GM21528 (cell line): Measurements from ENCODE around the gene SATB2.

Experiments
- ATAC-seq: cut with Tn5 transposase; IDR thresholded peaks from one replicate; pipeline ENCODE4 v1.9.1; 2021; ENCODE audit warnings: mild to moderate bottlenecking, moderate library complexity; ENCODE audit not compliant: unreplicated experiment, low FRiP score

SATB2 gene

DNA sequence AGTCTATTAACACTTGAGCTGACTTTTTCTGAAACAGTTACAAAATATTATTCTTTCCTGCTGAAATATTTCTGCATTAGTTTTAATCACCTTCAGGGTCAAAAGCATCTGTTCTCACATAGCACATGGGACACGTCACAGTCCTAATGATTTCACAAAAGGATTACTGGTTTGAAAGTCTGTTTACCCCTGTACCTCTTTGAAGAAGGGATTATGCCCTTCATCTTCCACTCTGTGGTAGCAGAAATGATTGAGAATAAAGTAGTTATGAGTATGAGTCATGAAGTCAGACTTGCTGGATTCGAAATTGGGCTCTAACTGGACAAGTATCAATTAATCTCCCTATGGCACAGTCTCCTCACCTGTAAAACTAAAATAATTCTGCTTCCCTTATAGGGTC, 121.2 kb downstream of the SATB2 start:
- ATAC-seq = no peak

DNA sequence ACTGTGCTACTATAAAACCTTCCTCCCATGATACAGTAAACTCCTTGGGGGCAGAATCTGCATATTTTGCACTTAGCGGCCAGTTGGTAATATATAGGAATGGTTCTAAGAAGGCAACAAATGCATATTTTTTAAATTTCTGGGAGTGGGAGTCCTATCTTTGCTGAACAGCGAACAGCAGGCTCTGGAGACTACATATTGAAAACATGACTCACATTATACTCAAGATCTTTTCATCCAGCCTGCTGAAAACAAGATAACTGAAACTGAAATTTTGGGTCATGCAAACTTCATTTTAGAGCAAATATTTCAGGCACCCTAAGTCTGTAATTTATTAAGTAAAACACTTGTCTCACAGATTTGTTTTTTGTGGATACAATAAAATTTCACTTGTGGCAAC, 122.2 kb downstream of the SATB2 start:
- ATAC-seq = no peak

DNA sequence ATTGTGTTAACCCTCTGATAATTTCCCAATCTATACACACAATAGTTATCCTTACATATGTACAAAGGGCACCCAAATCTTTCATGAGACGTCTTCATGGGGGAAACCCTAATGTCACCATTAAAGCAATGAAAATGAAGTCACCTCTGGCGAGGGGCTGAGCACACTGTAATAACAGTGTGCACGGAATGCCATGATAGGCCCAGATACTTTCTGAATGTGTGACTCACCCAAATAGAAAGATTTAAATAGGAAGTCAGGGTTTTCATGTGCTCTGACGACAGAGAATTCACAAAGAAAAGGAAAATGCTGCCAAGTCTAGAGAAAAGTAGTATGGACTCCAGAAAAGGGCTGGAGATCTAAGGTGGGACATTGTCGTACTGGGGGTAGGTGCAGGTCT, 128.3 kb downstream of the SATB2 start:
- ATAC-seq = no peak

DNA sequence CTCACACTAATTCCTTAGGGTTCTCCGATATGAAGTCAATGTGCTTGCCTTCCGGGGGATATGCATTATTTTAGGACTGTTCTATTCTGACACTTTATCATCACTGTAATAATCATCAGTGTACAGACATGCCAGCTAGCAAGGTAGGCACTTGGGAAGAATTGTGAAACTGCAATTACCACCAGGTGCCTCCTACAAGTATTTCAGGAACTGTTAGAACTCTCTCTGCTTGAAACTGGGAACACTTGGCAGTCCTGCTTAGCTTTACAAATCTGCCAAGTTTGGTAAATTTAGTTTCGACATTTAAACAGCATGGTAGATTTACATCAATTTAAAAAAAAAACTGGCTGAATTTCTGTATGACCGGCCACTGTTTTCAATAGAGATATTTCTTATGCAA, 128.7 kb downstream of the SATB2 start:
- ATAC-seq = no peak

DNA sequence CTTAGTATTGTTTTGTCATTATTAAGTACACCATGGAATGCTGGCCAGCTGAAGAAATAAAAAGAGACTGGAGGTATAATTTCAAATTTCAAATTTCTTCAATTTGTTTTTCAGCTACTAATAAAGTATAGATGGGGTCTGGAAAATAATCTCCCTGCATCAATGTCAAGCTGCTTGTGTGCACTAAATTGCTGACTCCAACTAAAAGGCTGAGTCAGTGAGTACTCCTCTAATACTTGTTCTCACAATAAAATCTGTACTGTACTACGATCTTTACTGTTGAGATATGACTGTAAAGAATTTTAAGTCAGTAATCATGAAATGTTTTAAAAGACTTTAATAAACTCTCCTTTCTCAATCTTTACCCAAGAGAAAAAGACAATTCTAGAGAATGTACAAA, 131.9 kb downstream of the SATB2 start:
- no peak for ATAC-seq

DNA sequence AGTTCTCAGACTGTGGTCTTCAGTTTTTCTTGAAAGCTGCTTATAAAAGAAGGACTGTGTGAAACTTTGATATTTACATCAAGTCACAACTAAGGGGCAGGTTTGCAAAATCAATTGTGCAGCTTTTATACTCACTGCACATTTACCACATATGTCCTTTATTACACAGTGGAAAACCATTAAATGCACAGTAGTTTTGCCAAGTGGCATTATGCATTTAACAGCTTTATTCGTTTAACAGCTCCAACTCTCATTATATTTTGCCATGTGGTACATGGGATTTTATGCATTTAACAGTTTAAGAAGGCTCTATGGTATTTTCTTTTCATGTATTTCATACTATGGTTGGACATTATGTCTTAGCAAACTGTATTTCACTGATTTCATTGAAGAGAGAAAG, 135.6 kb downstream of the SATB2 start:
- no peak for ATAC-seq

DNA sequence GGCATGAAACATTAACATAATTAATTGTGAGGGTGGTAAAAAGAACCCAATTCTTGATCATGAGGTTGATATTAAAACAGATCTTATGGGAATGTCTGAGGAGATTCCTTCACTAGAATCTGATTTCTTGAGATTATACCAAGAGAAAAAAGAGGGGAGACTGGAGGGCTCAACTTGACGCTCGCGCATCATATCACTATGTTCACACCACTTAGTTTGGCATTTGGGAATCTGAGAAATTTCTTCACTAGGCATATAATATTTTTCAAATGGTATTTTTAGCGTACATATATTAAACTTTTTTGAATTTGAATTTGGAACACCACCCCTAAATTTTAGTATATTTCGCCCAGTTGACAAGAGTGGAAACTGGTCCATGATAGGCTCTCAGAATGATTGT, 140.1 kb downstream of the SATB2 start:
- no peak for ATAC-seq

DNA sequence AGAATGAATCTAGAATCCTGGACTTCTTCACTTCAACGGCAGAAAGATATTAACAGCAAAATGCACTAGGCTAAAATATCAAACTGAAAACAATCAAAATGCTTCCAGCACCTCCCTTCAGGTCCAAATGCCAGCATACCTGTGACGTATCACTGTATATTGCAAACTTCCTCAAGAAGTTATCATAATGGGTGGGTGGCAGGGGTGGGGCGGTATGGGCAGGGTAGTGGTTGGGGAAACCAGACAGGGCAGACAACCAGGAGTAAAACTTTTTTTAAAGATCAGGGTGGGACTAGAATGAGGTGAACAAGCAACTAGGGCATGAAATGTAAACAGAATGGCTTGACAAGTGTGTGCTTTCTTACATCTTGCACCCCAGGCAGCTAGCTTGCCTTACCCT, 140.9 kb downstream of the SATB2 start:
- no peak for ATAC-seq

DNA sequence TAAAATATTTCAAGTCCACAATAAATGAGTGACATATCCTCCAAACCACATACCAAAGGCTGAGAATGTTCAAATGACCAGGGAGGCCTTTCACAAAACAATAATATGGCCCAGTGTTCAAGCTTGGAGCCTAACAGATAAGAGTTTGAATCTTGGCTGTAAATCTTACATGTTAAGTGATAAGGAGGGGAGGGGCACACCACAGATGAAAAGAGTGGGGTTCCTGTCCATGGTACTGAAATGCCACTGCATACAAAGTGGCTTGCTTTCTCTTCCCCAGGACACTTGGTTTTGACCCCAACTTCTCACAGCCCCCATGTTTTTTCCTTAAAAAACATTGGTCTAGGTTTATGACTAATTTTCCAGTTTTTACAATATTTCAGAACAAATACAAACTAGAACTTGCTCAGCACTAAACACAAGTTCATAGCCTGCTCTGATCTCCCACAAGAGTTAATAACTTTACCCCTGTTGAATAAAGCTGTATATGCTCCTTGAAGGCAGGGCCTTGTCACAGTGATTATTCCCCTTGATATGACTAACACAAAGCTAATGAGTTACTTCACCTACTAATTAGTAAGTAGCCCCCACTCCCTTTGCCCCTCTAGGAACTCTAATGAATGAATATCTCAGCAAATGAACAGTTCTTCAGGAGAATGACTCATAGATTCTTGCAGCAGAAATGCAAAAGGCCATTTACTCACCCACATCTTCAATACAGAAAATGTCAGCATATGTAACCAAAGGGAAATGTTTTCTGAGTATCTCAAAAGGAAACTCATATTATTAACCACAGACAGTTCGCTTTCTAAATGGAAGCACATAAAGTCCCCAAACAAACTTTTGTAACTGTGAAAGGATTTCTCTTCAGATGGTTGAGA, 142.2 kb downstream of the SATB2 start:
- ATAC-seq = no peak

DNA sequence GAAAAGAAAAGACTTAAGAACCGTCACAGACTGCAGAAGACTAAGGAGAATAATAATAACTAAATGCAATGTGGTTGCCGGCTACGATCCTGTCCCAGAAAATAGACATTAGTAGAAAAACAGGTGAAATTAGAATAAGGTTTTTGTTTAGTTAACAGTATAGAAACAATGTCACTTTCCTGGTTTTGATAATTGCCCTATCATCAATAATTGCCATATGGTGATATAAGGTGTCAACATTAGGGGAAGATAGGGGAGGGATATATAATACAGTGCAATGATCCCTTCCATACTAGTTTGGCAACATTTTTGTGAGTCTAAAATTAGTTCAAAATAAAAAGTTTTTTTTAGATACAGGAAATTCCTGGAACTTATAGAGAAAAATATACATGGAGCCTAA, 144.8 kb downstream of the SATB2 start:
- no peak for ATAC-seq

DNA sequence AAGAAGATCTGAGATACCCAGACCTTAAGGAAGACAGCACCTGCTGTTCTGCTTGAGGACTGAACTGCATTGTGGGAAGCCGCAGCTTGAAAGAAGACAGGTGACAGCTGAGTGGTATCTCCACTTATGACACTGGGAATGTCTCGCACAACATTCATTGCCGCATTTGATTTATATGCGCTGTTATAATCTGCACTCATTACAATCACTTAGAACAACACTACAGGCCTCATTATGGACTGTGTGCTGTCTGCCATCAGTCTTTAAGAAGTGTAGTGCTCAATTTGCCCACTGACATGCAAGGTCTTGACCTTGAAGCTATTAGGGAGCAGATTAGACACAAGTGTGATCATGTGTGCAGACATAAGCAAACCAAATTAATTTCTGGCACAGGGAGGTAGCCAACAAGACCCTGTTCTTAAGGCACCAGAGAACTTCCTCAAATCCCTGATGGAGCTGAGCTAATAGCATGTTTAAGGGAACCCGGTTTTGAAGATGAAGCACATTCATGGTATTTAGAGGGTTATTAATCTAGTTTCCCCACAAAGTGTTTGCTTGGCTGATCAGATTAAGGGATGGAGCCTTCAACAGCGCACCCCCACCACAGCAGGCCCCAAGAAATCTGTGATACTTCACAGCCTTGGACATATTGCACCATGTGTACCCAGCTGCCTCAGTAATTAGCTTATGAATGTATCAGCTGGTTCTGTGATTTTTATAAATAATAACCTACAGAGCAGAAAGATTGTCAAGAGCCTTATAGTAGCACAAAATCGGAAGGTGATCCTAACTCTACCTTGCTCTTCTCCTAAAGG, 146.8 kb downstream of the SATB2 start:
- ATAC-seq = no peak

DNA sequence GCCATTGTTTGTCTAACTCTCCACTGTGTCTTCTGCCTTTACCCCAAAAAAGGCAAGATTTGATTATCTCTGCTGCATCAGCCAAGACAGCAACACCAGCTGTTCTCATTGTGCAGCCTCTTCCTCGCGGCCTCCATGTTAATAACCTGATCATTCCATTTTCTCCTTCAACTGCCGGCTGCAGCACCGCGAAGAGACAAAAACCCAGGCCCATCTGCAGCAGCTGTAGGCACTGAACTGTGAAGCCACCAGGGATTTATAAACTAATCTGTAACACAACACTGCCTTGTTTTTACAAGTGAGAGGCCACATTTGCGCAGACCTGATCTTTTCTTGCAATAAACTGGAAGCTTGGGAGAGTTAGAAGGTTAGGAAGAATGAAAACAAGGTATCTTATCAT, 147.8 kb downstream of the SATB2 start:
- no peak for ATAC-seq

DNA sequence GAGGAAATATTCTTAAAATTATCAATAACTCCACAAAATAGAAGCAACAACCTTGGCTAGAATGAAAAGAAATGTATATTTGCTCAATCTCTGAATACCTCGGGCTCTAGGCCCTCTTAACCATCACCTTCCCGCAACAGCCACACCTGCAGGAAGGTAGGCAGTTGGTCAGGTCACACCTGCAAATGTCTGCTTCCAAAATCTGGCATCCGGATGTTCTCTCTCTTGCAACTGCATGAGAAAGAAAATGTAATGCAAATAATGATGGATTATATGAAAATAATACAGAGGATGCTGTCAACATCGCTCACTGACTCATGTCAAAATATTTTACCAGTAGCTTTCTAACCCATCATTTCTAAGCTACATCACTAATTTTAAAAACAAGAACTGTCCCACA, 148.3 kb downstream of the SATB2 start:
- no peak for ATAC-seq

DNA sequence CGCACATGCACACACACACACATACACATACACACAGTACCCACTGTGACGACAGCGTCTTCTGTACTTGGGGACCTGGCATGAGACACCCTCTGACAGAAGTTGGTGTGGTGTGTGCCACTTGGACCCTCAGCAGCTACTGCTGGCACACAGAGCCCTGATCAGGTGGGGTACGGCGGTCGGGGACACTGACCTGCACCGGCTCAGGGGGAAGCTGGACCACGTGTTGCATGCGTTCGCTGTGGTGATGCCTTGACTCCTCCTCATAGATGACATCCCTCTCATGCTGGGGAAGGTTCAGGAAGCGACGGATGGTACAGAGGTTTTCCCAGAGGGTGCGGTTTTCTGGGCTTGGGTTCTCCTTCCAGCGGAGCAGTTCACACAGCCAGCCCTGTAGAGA, 149.2 kb downstream of the SATB2 start:
- no peak for ATAC-seq

DNA sequence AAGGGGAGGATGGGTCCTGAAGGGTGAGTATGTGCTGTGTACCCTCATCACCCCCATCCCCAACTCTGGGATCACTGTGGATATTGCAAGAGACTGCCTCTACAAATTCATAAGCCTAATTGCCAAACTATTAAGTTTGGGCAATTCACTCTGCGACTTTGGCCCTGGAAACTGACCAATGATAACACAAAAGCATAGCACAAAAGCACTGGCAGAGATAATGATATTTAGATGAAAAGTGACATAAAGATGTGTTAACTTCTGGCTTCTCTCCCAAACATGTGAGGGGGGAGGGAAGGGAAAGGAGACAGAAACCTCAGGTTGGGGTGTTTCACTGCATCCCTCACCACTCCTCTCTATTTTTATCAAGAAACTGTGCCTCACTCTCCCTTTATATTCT, 150.3 kb downstream of the SATB2 start:
- ATAC-seq = no peak

DNA sequence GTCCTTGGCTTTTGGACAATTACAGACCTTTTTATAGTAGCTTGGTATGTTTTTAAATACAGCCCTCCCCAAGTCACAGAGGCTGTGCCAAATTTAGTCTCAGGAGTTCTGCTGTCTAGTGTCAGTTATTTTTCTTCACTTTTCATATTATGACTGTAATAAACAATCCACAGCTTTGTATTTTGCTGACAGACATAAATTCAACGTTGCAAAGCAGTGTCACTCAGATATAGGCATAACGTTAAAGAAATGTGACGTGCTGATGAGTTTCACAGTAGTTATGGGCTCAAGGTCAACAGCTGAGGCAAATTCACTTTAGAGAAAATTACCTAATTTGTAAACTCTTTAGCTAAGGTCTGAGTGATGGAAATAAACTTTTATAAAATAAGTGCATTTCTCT, 151.6 kb downstream of the SATB2 start:
- no peak for ATAC-seq

DNA sequence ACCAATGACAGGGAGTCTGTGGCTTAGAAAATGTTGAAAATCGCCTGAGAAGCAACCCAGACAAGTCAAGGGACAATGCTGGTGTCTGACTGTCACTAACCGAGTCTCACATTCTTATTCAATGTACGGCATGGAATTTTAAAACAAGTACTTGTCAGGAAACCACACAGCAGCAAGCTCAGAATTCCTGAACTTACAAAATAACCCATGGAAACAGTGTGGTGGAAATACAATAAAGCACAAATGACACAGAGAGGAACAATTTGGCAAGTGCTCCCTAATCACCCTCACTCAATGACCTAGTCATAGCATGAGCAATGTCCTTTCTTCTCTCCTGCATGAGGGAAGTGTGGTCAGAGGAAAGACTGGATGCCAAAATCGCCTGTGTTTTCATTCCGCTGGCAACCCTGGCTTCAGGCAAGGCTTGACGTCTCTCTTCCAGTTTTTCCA, 154.0 kb downstream of the SATB2 start:
- no peak for ATAC-seq

DNA sequence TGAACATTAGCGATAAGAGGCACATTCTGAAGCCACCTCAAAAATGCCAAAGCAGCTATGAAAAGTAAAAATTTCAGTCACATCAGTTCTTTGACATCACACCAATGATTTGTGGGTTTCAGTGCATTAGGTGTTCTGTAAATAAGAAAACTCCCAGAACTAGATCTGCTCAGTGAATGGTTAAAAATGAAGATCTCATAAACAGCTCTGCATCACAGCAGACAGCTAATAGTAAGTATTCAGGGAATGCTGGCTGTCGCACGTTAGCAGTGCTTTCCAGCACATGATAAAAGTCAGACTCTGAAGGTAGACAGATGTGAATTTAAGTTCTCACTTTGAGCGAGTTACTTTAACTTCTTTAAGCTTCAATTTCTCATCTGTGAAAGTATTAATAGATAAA, 154.9 kb downstream of the SATB2 start:
- no peak for ATAC-seq

DNA sequence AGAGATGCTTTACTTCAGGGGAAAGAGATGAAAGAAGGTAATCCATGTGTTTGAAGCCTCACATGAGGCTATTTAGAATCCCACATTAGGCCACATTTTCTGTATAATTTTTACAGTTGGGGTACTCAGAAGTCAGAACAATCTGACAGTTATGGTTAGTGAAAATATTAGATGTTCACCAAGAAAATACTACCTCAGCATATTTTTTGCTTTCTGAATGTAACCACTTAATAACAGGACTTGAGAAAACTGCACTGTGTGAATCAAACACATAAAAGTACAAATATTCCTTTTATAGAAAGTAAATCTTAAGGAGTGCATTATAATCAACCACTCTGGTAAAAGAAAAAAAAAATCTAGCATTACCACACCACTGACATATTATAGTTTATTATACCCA, 169.3 kb downstream of the SATB2 start:
- ATAC-seq = no peak

DNA sequence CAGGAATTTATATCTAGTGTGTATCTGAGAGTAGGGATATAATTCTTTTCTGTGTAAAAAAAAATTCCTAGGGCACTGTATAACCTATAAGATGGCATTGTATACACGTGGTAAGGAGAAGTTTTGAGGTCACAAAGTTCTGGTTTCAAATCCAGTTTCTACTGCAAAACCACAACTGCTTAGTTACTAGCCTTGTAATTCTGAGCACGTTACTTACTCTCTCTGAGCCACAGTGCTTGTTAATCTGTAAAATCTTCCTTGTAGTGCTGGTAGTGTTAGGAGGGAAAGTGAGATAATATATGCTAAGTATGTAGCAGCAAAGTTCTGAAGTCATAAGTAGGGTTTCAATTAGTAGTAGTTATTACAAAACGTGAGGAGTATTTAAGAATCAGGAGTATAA, 175.4 kb downstream of the SATB2 start:
- ATAC-seq = no peak

DNA sequence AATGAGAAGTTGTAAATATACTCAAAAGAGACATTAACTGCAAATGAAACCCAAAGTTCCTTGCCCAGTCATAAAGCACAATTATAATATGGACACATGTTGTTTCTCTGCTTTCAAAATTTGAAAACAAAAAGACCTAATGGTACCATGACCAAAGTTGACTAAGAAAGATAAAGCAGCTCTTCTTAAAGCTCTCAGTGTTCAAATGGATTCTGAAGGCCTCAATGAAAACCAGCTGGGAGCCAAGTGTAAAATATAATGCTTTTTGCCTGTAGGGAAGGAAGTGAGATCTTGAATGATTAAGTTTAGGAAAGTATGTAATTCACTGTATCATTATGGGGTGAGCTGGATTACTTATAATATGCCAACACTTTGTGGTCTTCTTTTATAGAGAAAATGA, 178.6 kb downstream of the SATB2 start:
- no peak for ATAC-seq

DNA sequence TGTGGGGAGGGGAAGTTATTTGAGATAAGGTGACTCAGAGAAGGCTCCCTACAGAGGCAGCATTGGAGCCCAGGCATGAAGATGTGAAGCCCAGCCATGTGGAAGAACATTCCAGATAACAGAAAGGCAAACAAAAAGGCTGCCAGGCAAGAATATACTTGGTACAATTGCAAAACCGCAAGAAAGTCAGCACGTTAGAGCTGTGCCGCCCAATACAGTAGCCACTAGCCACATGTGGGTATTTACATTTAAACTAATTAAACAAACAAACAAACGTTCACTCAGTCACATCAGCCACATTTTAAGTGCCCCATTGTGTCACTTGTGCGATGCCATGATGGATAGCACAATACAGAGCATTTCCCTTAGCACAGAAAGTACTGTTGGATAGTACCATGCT, 179.6 kb downstream of the SATB2 start:
- ATAC-seq = no peak
